K562 (cell line): Measurements from ENCODE around the gene BRICD5. TPM values are rescaled to one million over a fixed set of nuclear protein-coding genes. Genes with fewer than 3 reads are reported as not detected.
A peak's percentile ranks its signal among the peaks of the same experiment; 100 is the strongest.

ENCODE experiments used
- CBX3 ChIP-seq, 2 experiments: IDR thresholded peaks; 1 replicate in 1 of 2; 2 replicates in 1 of 2; pipeline ENCODE4 v1.6.1; 2012; ENCODE audit warnings: inconsistent platforms in 2 of 2, low read length in 2 of 2, borderline replicate concordance in 1 of 2, control low read depth in 1 of 2
- CLOCK ChIP-seq: fragments of 250-450 bp; sonication (Bioruptor Pico); IDR thresholded peaks from 2 replicates; pipeline ENCODE4 v1.4.0; 2020; ENCODE audit warnings: mild to moderate bottlenecking, moderate library complexity, borderline replicate concordance
- ETV6 ChIP-seq, 3 experiments: fragments of 150-350 bp in 1 of 3; sonication (generic) in 1 of 3; formaldehyde crosslinking in 1 of 3; IDR thresholded peaks; 2 replicates each; pipeline versions ENCODE4 v1.6.1 to v1.8.0; 2014 to 2022; ENCODE audit warnings: borderline replicate concordance in 2 of 3, low read depth in 2 of 3, antibody characterized with exemption in 1 of 3, low read length in 1 of 3, mild to moderate bottlenecking in 1 of 3, missing genetic modification reagents in 1 of 3
- HMBOX1 ChIP-seq: sonication (generic); IDR thresholded peaks from 2 replicates; pipeline ENCODE4 v1.6.1; 2016
- KDM1A ChIP-seq, 2 experiments: fragments of 450-650 bp; IDR thresholded peaks; 2 replicates each; pipeline ENCODE4 v1.6.1; 2016; ENCODE audit warnings: mild to moderate bottlenecking in 2 of 2
- MCM3 ChIP-seq: fragments of 450-650 bp; IDR thresholded peaks from 2 replicates; pipeline ENCODE4 v1.6.1; 2016
- MXI1 ChIP-seq: IDR thresholded peaks from 2 replicates; pipeline ENCODE4 v1.6.1; 2011; ENCODE audit warnings: low read depth, mild to moderate bottlenecking, improper control_type of control experiment, low read length
- NCOA1 ChIP-seq: fragments of 450-650 bp; IDR thresholded peaks from 2 replicates; pipeline ENCODE4 v1.6.1; 2016; ENCODE audit warnings: low read depth
- RBFOX2 ChIP-seq: fragments of 200-400 bp; formaldehyde crosslinking; IDR thresholded peaks from 2 replicates; pipeline ENCODE4 v1.6.1; 2017; ENCODE audit warnings: low read depth, mild to moderate bottlenecking, low read length, moderate library complexity
- SREBF1 ChIP-seq: fragments of 150-350 bp; IDR thresholded peaks from 2 replicates; pipeline ENCODE4 v1.6.1; 2014; ENCODE audit warnings: antibody characterized with exemption, low read depth, low read length, borderline replicate concordance
- TARDBP ChIP-seq: fragments of 450-650 bp; IDR thresholded peaks from 2 replicates; pipeline ENCODE4 v1.6.1; 2016
- TEAD2 ChIP-seq: fragments of 450-650 bp; IDR thresholded peaks from 2 replicates; pipeline ENCODE4 v1.6.1; 2016; ENCODE audit warnings: missing genetic modification characterization, control low read depth, missing compliant biosample characterization
- ZNF12 ChIP-seq: sonication (generic); formaldehyde crosslinking; IDR thresholded peaks from 2 replicates; pipeline ENCODE4 v1.4.0; 2020; ENCODE audit warnings: mild to moderate bottlenecking, missing genetic modification reagents
- ZNF143 ChIP-seq: sonication (generic); formaldehyde crosslinking; IDR thresholded peaks from 2 replicates; pipeline ENCODE4 v1.9.0; 2022; ENCODE audit warnings: mild to moderate bottlenecking, missing genetic modification reagents
- ZNF23 ChIP-seq: fragments of 250-450 bp; sonication (Bioruptor Pico); IDR thresholded peaks from 2 replicates; pipeline ENCODE4 v1.4.0; 2020; ENCODE audit warnings: mild to moderate bottlenecking
- ZNF785 ChIP-seq: fragments of 250-450 bp; sonication (Bioruptor Pico); IDR thresholded peaks from 2 replicates; pipeline ENCODE4 v1.4.0; 2020; ENCODE audit warnings: mild to moderate bottlenecking
- ZNF830 ChIP-seq: fragments of 250-450 bp; sonication (Bioruptor Pico); IDR thresholded peaks from 2 replicates; pipeline ENCODE4 v1.5.0; 2021; ENCODE audit warnings: mild to moderate bottlenecking
- polyA plus RNA-seq, 8 experiments: library from polyadenylated mRNA; depleted of rRNA in 4 of 8; stranded (reverse) in 5 of 8; unstranded in 3 of 8; fragments of >200 nt; fragmentation: Nextera tagmentation in 2 of 8; fragmentation: Illumina TruSeq in 1 of 8; extraction: Ambion mirVana in 2 of 8; extraction: Trizol in 1 of 8; gene quantifications; 2 replicates each; pipeline versions ENCODE4 v1.2.1 to v1.2.3, GENCODE V29; 2011 to 2014; ENCODE audit warnings: inconsistent platforms in 1 of 8, missing spikeins in 1 of 8
- total RNA-seq, 7 experiments: library from RNA; depleted of rRNA in 6 of 7; stranded (reverse); fragments of >200 nt in 6 of 7; fragmentation: Illumina TruSeq in 2 of 7; extraction: Trizol in 2 of 7; gene quantifications; 2 replicates each; pipeline versions ENCODE4 v1.2.1 to v1.2.3, GENCODE V29; 2011 to 2021; ENCODE audit warnings: low replicate concordance in 1 of 7
- TF ChIP-seq, protein P1 (sequence below): IDR thresholded peaks from 3 replicates; pipeline ENCODE4 v1.6.1; 2011; ENCODE audit warnings: borderline replicate concordance, mild to moderate bottlenecking; ENCODE audit not compliant: insufficient read length, insufficient read depth
- TF ChIP-seq, protein P2 (sequence below), 2 experiments: fragments of 250-450 bp in 1 of 2; fragments of 450-650 bp in 1 of 2; sonication (Bioruptor Pico) in 1 of 2; IDR thresholded peaks; 2 replicates each; pipeline versions ENCODE4 v1.6.1 to v1.8.0; 2016 to 2021; ENCODE audit warnings: mild to moderate bottlenecking in 2 of 2, moderate library complexity in 2 of 2, missing compliant biosample characterization in 1 of 2, missing genetic modification characterization in 1 of 2
- TF ChIP-seq, protein P3 (sequence below): fragments of 450-650 bp; formaldehyde crosslinking; IDR thresholded peaks from 2 replicates; pipeline ENCODE4 v1.4.0; 2020; ENCODE audit warnings: mild to moderate bottlenecking

Gene BRICD5
- total and polyA plus RNA-seq, 9 of the 15 experiments (the other 6 are each of a cell fraction or from before 2014, with no cell fraction given), result 0.24 to 15.1 (median 2.4) TPM; not detected in 1

DNA sequence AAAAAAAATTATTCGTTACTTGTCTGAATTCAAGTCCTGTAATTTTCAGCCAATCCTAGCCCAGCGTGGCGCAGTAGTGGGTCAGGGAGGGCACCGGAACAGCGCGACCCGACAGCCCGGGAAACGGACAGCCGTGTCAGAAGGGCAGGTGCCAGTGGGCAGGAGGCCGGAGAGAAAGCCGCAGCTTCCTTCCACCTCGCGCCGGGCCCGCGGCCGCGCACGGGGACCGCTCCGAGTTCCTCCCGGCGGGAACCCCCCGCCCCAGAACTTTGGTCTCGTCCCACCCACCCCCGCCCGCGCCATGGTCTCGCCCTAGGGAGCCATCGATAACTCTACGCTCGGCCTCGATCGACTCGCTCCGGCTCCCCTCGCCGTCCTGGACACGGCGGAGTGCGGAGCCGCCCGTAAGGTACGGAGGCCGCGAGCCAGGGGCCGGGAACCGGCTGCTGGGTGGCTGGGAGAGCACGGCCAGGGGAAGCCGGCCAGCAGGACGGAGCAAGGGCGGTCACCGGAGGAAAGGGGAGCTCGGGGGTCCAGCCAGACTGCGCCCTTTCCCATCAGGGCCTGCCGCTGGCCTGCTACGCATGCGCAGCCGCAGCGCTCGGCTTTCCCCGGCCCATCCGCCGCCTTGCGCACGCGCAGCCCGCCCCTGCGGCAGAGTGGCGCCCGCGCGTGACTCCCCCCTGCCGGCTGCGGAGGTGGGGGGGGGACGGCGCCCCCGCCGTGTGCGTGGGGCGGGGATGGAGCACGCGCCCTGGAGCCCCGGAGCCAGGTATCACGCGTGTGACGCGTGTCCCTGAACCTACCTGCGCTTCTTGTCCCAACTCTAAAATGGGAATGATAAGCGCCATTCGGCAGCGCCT lies 5.3 kb downstream of the BRICD5 start, which contains the start of gene MLST8 (continued):
- TF ChIP-seq, protein P1, sequence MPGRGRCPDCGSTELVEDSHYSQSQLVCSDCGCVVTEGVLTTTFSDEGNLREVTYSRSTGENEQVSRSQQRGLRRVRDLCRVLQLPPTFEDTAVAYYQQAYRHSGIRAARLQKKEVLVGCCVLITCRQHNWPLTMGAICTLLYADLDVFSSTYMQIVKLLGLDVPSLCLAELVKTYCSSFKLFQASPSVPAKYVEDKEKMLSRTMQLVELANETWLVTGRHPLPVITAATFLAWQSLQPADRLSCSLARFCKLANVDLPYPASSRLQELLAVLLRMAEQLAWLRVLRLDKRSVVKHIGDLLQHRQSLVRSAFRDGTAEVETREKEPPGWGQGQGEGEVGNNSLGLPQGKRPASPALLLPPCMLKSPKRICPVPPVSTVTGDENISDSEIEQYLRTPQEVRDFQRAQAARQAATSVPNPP, result no peak
- TF ChIP-seq ZNF143 (CRISPR knock-in tag) (no peak; the same call in 1 of the 2 replicates), ETV6 (IDR thresholded peaks at IDR 0.05; ENCODE audit: borderline replicate concordance in 1 of 2, low read depth in 2 of 2, low read length in 1 of 2) (no peak), ETV6 (CRISPR knock-in tag; IDR thresholded peaks at IDR 0.05; ENCODE audit: borderline replicate concordance) (no peak), TEAD2 (tag) (no peak), ZNF830 (CRISPR knock-in tag) (no peak), ZNF785 (CRISPR knock-in tag) (no peak), HMBOX1 (no peak), MCM3 (no peak), ZNF12 (CRISPR knock-in tag) (no peak; the same call in 1 of the 2 replicates), ZNF23 (no peak), CLOCK (CRISPR knock-in tag) (no peak), NCOA1 (no peak), CBX3 (IDR thresholded peaks at IDR 0.05; ENCODE audit: borderline replicate concordance in 1 of 2, low read length in 2 of 2) (no peak), KDM1A (IDR thresholded peaks at IDR 0.05) (no peak), TARDBP (0 out of 2 replicates have a peak, but pooled peaks have one; percentile 85), RBFOX2 (peak; percentile 85), MXI1 (no peak; the same call in 1 of the 2 replicates), SREBF1 (peak; percentile 60; the same call in 1 of the 2 replicates)
- TF ChIP-seq, protein P2, sequence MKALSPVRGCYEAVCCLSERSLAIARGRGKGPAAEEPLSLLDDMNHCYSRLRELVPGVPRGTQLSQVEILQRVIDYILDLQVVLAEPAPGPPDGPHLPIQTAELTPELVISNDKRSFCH (CRISPR knock-in tag; IDR thresholded peaks at IDR 0.05), result no peak
- TF ChIP-seq, protein P2 (tag; IDR thresholded peaks at IDR 0.05), result peak; percentile 58; the same call in 1 of the 2 replicates
- TF ChIP-seq, protein P3, sequence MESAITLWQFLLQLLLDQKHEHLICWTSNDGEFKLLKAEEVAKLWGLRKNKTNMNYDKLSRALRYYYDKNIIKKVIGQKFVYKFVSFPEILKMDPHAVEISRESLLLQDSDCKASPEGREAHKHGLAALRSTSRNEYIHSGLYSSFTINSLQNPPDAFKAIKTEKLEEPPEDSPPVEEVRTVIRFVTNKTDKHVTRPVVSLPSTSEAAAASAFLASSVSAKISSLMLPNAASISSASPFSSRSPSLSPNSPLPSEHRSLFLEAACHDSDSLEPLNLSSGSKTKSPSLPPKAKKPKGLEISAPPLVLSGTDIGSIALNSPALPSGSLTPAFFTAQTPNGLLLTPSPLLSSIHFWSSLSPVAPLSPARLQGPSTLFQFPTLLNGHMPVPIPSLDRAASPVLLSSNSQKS (CRISPR knock-in tag), result no peak
